Measurements from ENCODE around the gene CHD5. TPM values are rescaled to one million over a fixed set of nuclear protein-coding genes. Genes with fewer than 3 reads are reported as not detected.

Gene CHD5
- polyA plus RNA-seq, 2 of the 4 experiments (the other 2 are of a cell fraction), result 0.21 to 0.66 TPM

DNA sequence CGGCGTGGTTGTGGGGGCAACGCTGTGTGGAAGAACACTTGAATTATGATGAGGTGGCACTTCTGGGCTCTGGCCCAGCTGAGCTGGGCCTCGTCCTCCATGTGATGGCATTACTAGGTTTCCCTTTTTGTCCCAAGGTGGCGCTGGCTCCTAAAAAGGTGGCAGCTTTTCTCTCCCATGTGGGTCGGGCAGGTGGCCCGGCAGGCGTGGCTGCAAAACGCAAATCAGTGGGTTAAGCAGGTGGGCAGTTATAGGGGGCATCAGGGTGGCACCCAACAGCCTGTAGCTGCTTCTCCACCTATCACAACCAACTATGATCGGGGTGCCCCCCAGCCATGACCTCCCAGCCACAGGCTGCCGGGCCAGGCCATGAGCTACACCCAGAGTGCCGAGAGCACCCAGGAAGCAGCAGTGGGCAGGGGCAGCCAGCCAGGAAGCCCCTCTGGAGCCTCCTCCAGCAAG, 74.9 kb downstream of the CHD5 start:
- no peak for ATAC-seq

DNA sequence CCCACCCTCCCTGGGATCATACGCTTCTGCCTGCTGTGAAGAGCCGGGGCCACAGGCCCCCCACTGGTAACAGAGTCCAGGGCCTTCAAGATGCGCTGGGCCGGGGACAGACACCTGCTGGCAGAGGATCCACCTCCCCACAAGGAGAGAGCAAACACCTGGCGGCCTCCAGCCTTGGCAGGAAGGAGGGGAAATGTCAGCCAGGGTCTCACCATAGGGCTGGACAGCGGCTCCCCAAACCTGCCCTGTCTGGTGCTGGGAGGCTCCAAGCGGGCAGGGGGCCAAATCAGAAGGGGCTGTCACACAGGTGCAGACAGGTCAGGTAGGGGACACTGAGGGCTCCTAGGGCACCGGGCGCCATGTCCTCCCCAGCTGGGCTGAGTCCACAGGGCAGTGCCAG, 75.5 kb downstream of the CHD5 start:
- ATAC-seq, result no peak
- ChIA-PET POLR2A (no interaction called here), CTCF (interaction anchor here (1.3 to 1.4 kb wide), 2 partner anchors 10 to 67 kb away, joined by 4 to 5 read pairs; no protein-coding TSS in a partner anchor)

More for the DNA sequence above, 74.9 kb downstream of the CHD5 start:
- DNase-seq (ENCODE audit: low read depth in 1 of 2, low spot score in 1 of 2) (no peak), FAIRE-seq (no peak)
- WGBS (ENCODE audit: missing lambda C conversion rate), result 27% methylated on average over 10 of the region's 12 CpGs
- Histone ChIP-seq H3K9me3 (no peaks in the 10 kb centered on the region), H3K27ac (no peak overlapping the region), H3K4me3 (no peak overlapping the region), H3K4me1 (no peaks in the 10 kb centered on the region), H3K4me2 (no peak overlapping the region)
- POLR2A ChIA-PET, result no interaction called here
- TF ChIP-seq MAFK (IDR thresholded peaks at IDR 0.05; ENCODE audit: partially characterized antibody), result peak; percentile 85
- TF ChIP-seq CHD2 (IDR thresholded peaks at IDR 0.05; ENCODE audit: low read length, partially characterized antibody), result no peak
- CTCF ChIA-PET, result interaction anchor here (1.3 to 1.4 kb wide), 2 partner anchors 10 to 66 kb away, joined by 4 to 5 read pairs; no protein-coding TSS in a partner anchor

DNA sequence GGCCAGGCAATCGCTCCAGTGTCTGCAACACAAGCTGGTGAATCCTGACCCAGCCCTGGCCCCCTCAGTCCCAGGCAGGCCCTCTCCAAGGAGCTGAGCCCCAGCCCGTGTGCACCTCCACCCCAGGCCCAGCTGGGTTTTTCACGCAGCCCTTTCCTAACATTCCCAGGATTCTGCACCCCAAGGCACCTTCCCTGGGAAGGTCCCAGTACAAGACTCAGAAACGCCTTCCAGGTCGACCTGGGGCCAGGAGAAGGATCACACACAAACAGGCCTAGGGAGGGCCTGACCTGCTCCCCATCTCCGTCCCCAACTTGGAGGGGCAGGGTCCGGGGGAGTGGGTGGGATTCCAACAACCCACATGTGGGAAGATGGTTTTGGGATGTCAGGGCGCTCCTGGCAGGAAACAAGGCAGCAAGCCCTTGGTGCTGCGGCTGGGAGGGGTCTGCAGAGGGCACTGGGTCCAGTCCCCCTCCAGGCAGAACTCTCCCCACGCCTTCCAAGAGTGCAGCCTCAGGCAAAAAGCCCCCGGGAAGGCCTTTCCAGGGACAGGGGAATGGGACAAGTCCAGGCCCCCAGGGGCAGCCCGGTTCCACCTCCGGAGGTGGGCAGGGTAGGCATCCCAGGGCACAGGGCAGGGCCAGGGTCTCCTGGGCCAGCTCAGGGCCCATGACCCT, 76.1 kb downstream of the CHD5 start:
- Histone ChIP-seq H3K27ac (no peak overlapping the region), H3K4me1 (no peaks in the 10 kb centered on the region), H3K9me3 (no peaks in the 10 kb centered on the region), H3K4me2 (no peak overlapping the region), H3K4me3 (no peak overlapping the region)
- FAIRE-seq (no peak), DNase-seq (ENCODE audit: low read depth in 1 of 2, low spot score in 1 of 2) (no peak), ATAC-seq (no peak)
- CTCF ChIA-PET, result no interaction called here
- 46% methylated on average over 6 of the region's 13 CpGs for WGBS (ENCODE audit: missing lambda C conversion rate)
- TF ChIP-seq ZNF302 (CRISPR knock-in tag; IDR thresholded peaks at IDR 0.05) (no peak), MAZ (IDR thresholded peaks at IDR 0.05; ENCODE audit: borderline replicate concordance, low read depth, low read length) (no peak)
- POLR2A ChIA-PET, result no interaction called here

More for the DNA sequence above, 75.5 kb downstream of the CHD5 start:
- Histone ChIP-seq H3K4me2 (no peak overlapping the region), H3K4me1 (no peaks in the 10 kb centered on the region), H3K27ac (no peak overlapping the region), H3K4me3 (no peak overlapping the region), H3K9me3 (no peaks in the 10 kb centered on the region)
- FAIRE-seq (no peak), DNase-seq (ENCODE audit: low read depth in 1 of 2, low spot score in 1 of 2) (no peak)
- WGBS (ENCODE audit: missing lambda C conversion rate), result 100% methylated on average over 1 of the region's 9 CpGs
- no peak for TF ChIP-seq CBX8 (IDR thresholded peaks at IDR 0.05)
- TF ChIP-seq KDM1A (IDR thresholded peaks at IDR 0.05; ENCODE audit: low read depth), result no peak
- TF ChIP-seq RFX5 (IDR thresholded peaks at IDR 0.05), result no peak
- TF ChIP-seq EHF (CRISPR knock-in tag; IDR thresholded peaks at IDR 0.05), result no peak
- TF ChIP-seq, protein P1, sequence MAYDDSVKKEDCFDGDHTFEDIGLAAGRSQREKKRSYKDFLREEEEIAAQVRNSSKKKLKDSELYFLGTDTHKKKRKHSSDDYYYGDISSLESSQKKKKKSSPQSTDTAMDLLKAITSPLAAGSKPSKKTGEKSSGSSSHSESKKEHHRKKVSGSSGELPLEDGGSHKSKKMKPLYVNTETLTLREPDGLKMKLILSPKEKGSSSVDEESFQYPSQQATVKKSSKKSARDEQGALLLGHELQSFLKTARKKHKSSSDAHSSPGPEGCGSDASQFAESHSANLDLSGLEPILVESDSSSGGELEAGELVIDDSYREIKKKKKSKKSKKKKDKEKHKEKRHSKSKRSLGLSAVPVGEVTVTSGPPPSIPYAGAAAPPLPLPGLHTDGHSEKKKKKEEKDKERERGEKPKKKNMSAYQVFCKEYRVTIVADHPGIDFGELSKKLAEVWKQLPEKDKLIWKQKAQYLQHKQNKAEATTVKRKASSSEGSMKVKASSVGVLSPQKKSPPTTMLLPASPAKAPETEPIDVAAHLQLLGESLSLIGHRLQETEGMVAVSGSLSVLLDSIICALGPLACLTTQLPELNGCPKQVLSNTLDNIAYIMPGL (CRISPR knock-in tag; IDR thresholded peaks at IDR 0.05; ENCODE audit: borderline replicate concordance), result no peak
- TF ChIP-seq, protein P2, sequence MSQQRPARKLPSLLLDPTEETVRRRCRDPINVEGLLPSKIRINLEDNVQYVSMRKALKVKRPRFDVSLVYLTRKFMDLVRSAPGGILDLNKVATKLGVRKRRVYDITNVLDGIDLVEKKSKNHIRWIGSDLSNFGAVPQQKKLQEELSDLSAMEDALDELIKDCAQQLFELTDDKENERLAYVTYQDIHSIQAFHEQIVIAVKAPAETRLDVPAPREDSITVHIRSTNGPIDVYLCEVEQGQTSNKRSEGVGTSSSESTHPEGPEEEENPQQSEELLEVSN (IDR thresholded peaks at IDR 0.05; ENCODE audit: borderline replicate concordance, low read depth), result no peak
- no peak for TF ChIP-seq MAFK (IDR thresholded peaks at IDR 0.05; ENCODE audit: partially characterized antibody)
- TF ChIP-seq HOXB13 (CRISPR knock-in tag; IDR thresholded peaks at IDR 0.05; ENCODE audit: low read depth), result no peak
- no peak for TF ChIP-seq ZSCAN20 (CRISPR knock-in tag; IDR thresholded peaks at IDR 0.05)
- no peak for TF ChIP-seq TP53 (CRISPR knock-in tag; IDR thresholded peaks at IDR 0.05)
- no peak for TF ChIP-seq CHD4 (IDR thresholded peaks at IDR 0.05; ENCODE audit: borderline replicate concordance)
- no peak for TF ChIP-seq NPAS2 (CRISPR knock-in tag; IDR thresholded peaks at IDR 0.05; ENCODE audit: borderline replicate concordance)
- TF ChIP-seq HOXA7 (CRISPR knock-in tag; IDR thresholded peaks at IDR 0.05), result no peak
- TF ChIP-seq SMC3 (IDR thresholded peaks at IDR 0.05), result no peak
- TF ChIP-seq, protein P3, sequence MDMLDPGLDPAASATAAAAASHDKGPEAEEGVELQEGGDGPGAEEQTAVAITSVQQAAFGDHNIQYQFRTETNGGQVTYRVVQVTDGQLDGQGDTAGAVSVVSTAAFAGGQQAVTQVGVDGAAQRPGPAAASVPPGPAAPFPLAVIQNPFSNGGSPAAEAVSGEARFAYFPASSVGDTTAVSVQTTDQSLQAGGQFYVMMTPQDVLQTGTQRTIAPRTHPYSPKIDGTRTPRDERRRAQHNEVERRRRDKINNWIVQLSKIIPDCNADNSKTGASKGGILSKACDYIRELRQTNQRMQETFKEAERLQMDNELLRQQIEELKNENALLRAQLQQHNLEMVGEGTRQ (IDR thresholded peaks at IDR 0.05), result no peak
- no peak for TF ChIP-seq ZC3H11A (IDR thresholded peaks at IDR 0.05)
- no peak for TF ChIP-seq POLR2AphosphoS2 (conservative IDR thresholded peaks at IDR 0.05; ENCODE audit: low read length)
